K562 treated with DMSO at 1 percent for 48 hours (cell line): ENCODE data around the gene ZNF440. TPM values are rescaled to one million over a fixed set of nuclear protein-coding genes. Genes with fewer than 3 reads are reported as not detected.

Experiments used
- total RNA-seq: library from RNA; unstranded; fragments of 300-600 nt; gene quantifications from 2 replicates; pipeline ENCODE4 v1.2.3, GENCODE V29; 2022; ENCODE audit warnings: low replicate concordance; ENCODE audit errors: extremely low read depth

Gene ZNF440
- total RNA-seq = not detected in 2 replicates

DNA sequence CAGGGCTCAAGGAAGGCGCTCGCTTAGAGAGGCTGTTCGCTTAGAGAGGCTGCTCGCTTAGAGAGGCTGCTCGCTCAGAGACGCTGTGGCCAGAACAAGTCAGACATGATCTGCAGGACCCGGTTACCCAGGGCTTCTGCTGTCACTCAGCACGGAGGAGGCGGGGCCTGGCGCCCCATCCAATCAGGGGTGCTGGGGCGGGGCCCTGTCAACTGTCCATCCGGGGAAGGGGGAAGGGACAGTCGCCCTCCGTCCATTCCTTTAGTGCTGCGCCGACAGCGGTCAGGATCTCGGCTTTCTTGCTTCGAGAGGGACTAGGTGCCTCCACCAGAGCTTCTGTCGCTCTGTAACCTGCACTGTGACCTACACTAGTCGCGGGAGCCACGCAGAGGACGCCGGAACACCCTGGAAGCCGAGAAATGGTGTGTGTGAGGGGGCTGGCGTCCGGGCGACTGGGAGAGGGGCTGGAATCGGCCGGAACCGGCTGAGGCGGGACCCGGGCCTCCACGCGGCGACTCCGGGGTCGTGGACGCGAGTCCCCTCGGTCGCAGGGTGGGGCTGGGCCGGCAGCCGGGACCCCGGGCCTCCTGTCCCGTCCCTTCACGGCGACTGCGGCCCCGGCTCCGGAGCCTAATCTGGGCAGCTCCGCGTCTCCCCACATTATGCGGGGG is at the start of gene ZNF440:
Gene ZNF440, plus strand, starts transcription at position 245 of the 671 bp plus-strand sequence. Its CDS starts 175 bp downstream, at position 420.

DNA sequence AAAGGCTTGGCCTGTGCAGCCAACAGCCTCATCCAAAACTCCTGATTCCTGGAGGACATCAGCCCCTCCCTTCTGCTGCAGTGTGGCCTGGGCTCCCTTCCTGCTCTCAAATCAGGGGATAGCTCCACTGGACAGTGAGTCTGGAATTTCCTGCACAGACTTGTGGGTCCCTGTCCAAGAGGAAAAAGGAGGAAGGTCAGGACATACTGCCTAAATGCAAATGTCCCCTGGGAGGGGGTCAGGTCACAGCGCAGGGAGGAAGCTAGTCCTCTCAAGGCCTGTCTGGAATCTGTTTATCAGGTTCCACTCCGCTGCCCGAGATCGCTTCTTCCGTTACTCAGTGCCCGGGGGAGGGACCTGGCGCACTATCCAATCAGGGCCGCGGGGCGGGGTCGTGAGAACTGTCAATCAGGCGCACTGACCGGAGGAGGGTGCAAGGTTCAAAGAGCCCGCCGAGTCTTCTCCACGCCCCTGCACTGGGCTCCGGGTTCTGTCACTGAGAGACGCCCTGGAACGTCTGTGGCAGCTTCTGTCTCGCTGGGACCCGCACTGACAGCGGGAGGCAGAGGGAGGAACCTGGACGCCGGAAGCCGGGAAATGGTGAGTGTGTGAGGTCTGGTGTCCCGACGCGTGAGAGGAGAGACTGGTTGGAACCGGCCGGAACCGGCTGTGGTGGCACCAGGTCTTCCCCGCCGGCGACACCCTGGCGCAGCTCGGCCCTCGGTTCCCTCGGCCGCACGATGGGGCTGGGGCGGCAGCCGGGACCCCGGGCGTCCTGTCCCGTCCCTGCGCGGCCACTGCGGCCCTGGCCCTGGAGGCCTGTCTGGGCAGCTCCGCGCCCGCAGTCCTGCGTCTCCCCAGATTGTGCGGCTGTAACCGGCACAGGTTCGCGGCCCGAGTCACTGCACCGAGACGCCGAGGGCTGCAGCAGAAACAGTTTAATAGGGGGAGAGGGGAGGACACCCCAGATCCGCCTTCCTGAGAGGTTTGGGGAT is 47.2 kb upstream of the ZNF440 start, which contains the start of gene ZNF441:
Gene ZNF441, plus strand, starts transcription at position 404 of the 995 bp plus-strand sequence. Its CDS starts 194 bp downstream, at position 598.

DNA sequence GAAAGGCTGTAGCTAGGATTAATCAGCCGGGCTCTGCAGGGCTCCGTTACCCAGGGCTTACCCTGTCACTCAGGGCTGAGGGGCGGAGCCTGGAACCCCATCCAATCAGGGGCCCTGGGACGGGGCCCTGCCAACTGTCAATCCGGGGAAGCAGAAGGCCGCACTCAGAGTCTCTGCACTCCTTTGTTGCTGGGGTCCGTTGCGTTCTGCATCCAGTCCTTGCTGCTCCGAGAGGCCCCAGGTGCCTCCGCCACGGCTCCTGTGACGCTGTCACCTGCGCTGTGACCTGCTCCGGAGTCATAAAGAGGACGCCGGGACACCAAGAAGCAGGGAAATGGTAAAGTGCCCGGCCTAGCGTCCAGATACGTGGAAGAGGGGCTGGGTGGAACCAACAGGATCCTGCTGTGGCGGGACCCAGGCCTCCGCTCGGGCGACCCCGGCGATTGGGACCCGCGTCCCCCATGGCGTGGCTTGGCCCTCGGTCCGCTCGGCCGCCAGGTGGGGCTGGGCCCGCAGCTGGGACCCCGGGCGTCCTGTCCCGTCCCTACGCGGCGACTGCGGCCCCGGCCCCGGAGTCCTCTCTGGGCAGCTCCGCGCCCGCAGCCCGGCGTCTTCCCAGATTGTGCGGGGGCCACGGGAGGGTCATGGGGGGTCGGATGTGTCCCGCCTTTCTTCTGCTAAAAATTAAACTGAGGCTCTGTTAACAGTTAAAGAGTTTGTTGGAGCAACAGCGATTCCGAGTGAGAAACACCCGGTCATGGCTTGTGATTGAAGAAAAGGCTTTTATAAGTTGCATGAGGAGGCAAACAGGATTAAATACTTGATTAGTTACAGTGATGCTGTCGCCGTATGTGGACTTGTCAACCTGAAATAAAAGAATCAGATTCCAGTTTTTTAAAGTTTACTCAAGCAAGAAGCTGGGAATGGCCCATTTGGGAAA is 15.4 kb upstream of the ZNF440 start, which contains the start of gene ZNF491:
Gene ZNF491, plus strand, starts transcription at position 133 of the 940 bp plus-strand sequence. CDS start 7,431 bp downstream, outside the sequence.

DNA sequence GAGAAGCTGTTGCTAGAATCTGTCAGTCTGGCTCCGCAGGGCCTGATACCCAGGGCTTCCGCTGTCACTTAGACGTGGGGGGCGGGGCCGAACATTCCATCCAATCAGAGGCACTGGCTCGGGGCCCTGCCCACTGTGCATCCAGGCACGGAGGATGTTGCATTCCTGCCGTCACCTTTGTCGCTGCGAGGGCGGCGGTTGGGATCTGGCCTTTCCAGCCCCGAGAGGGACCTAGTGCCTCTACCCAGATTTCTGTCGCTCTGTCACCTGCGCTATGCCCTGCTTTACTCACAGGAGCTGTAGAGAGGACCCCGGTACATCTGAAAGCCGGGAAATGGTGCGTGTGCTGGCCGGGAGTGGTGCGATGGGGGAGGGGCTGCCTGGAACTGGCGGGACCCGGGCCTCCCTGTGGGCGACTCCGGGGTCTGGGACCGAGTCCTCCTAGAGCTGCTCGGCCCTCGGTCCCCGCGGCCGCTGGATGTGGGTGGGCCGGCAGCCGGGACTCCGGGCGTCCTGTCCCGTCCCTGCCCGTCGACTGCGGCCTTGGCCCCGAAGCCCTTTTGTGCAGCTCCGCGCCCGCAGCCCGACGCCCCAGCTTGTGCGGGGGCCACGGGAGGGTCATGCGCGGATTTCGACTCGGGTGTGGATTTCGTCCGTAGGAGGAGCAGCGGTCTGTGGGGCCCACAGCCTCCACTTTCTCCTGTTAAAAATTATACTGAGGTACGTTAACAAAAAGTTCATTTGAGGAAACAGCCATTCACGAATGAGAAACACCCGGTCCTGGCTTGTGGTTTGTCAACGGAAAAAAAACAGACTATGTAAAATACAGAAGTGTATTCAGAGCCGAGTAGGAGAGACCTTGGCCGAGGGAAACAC is 34.8 kb downstream of the ZNF440 start, which contains the start of gene ZNF439:
Gene ZNF439, plus strand, starts transcription at position 133 of the 876 bp plus-strand sequence. Its CDS starts 142 bp downstream, at position 275.

Other genes starting within 250 kb of the ZNF440 start
- not detected in 2 replicates for gene ACP5, start 236.6 kb upstream of the ZNF440 start, total RNA-seq
- not detected in 2 replicates for gene ZNF627, start 216.8 kb upstream of the ZNF440 start, total RNA-seq
- not detected in 2 replicates for gene ZNF823, start 75.3 kb upstream of the ZNF440 start, total RNA-seq
- not detected in 2 replicates for gene ZNF441, start 47.3 kb upstream of the ZNF440 start, total RNA-seq
- not detected in 2 replicates for gene ZNF491, start 15.8 kb upstream of the ZNF440 start, total RNA-seq
- gene ZNF439, start 34.5 kb downstream of the ZNF440 start, total RNA-seq = not detected in 2 replicates
- not detected in 2 replicates for gene ZNF69, start 73.5 kb downstream of the ZNF440 start, total RNA-seq
- gene ZNF700, start 110.8 kb downstream of the ZNF440 start, total RNA-seq = not detected in 2 replicates
- gene ZNF763, start 150.8 kb downstream of the ZNF440 start, total RNA-seq = not detected in 2 replicates
- not detected in 2 replicates for gene ZNF433, start 221.4 kb downstream of the ZNF440 start, total RNA-seq
- gene ZNF878, start 238.7 kb downstream of the ZNF440 start, total RNA-seq = not detected in 2 replicates